GM18511 (cell line): Measurements from ENCODE around the gene M1AP.
"Not testable (repeated sequence)": the region's sequence is repeated elsewhere in the genome, so short reads cannot be mapped to it uniquely, and the experiment has no call there.

ENCODE experiments used
- ATAC-seq: cut with Tn5 transposase; IDR thresholded peaks from one replicate; pipeline ENCODE4 v1.9.1; 2021; ENCODE audit warnings: mild to moderate bottlenecking, moderate library complexity; ENCODE audit not compliant: unreplicated experiment

The M1AP gene

GRCh38 chr2:74569686-74570085 lies 78.4 kb downstream of the M1AP start:
- ATAC-seq = no peak

- no peak for ATAC-seq
Observed at GRCh38 chr2:74567881-74568280, 80.2 kb downstream of the M1AP start.

GRCh38 chr2:74566754-74567085 lies 81.4 kb downstream of the M1AP start:
- ATAC-seq = peak; percentile 48

GRCh38 chr2:74566076-74566753 lies 81.9 kb downstream of the M1AP start:
- ATAC-seq = peak; percentile 22

GRCh38 chr2:74564222-74564621 lies 83.9 kb downstream of the M1AP start:
- ATAC-seq = no peak

- no peak for ATAC-seq
Observed at GRCh38 chr2:74562126-74562775, 85.9 kb downstream of the M1AP start.

GRCh38 chr2:74561022-74561421 lies 87.1 kb downstream of the M1AP start:
- not testable (repeated sequence) for ATAC-seq

- no peak for ATAC-seq
Observed at GRCh38 chr2:74560591-74560990, 87.5 kb downstream of the M1AP start.

GRCh38 chr2:74559912-74560311 lies 88.2 kb downstream of the M1AP start:
- no peak for ATAC-seq

- no peak for ATAC-seq
Observed at GRCh38 chr2:74558284-74559230, 89.6 kb downstream of the M1AP start.

- ATAC-seq = no peak
Observed at GRCh38 chr2:74556831-74557370, 91.2 kb downstream of the M1AP start.

- no peak for ATAC-seq
Observed at GRCh38 chr2:74556159-74556558, 92.0 kb downstream of the M1AP start.

- no peak for ATAC-seq
Observed at GRCh38 chr2:74555610-74556103, 92.5 kb downstream of the M1AP start.

- ATAC-seq = peak; percentile 61
Observed at GRCh38 chr2:74554820-74555531, 93.2 kb downstream of the M1AP start.

GRCh38 chr2:74553892-74554819 lies 94.0 kb downstream of the M1AP start, which contains the start of the genes DOK1 and LOXL3:
Gene DOK1 (plus strand): TSS chr2:74554720. CDS start chr2:74554755, 35 bp downstream.
Gene LOXL3 (minus strand): TSS chr2:74553942. CDS start chr2:74552634, 1,308 bp downstream.
- ATAC-seq = peak; percentile 70

- ATAC-seq = no peak
Observed at GRCh38 chr2:74552914-74553811, 95.0 kb downstream of the M1AP start.

- peak; percentile 14 for ATAC-seq
Observed at GRCh38 chr2:74551942-74552913, 95.9 kb downstream of the M1AP start.
